ENCODE measurements around the gene DYNC2H1.
A peak's percentile ranks its signal among the peaks of the same experiment; 100 is the strongest.

Gene DYNC2H1

DNA sequence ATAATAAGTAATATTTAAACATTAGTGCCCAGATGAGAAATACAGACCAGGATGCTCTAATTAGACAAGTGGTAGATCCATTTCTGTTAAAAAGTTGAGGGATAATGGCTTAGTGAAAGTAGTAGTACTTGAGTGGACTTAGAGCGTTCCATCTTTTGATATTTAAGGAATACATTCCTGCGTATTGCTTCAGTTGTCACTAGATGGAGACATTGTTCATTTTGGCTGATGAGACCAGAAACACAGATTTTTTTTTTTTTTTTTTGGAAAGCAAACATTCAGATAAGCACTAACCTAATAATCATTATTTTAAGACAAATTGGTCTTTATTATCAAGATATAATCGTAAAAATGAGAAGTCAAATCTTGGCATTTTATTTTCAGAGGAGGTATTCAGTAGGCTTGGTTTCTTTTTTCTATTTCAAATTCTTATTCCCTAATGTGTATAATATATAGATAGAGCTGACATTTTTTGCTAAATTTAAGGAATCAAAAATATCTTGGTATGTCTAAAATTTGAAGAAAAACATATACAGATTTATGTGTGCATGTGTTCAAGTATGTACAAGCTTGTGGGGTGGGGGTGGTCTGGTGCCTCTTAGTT is 92.9 kb downstream of the DYNC2H1 start:
- H3K27me3 ChIP-seq (ENCODE audit: insufficient read depth, poor library complexity, severe bottlenecking) = no peaks in the 10 kb centered on the region
- H3K4me3 ChIP-seq (replicated peaks; ENCODE audit: insufficient read depth, low read length) = no peak overlapping the region
- DNase-seq (ENCODE audit: low read depth in 1 of 2, low spot score in 1 of 2) = no peak
- H3K27ac ChIP-seq (replicated peaks) = no peak overlapping the region
- TF ChIP-seq, protein P1, sequence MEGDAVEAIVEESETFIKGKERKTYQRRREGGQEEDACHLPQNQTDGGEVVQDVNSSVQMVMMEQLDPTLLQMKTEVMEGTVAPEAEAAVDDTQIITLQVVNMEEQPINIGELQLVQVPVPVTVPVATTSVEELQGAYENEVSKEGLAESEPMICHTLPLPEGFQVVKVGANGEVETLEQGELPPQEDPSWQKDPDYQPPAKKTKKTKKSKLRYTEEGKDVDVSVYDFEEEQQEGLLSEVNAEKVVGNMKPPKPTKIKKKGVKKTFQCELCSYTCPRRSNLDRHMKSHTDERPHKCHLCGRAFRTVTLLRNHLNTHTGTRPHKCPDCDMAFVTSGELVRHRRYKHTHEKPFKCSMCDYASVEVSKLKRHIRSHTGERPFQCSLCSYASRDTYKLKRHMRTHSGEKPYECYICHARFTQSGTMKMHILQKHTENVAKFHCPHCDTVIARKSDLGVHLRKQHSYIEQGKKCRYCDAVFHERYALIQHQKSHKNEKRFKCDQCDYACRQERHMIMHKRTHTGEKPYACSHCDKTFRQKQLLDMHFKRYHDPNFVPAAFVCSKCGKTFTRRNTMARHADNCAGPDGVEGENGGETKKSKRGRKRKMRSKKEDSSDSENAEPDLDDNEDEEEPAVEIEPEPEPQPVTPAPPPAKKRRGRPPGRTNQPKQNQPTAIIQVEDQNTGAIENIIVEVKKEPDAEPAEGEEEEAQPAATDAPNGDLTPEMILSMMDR (IDR thresholded peaks at IDR 0.05; ENCODE audit: insufficient read depth, low read length) = peak; percentile 9
- no peak for TF ChIP-seq GABPA (IDR thresholded peaks at IDR 0.05; ENCODE audit: low read depth)
- no peak for TF ChIP-seq POLR2AphosphoS5 (IDR thresholded peaks at IDR 0.05; ENCODE audit: low read depth)
- TF ChIP-seq SPI1 (IDR thresholded peaks at IDR 0.05; ENCODE audit: borderline replicate concordance, low read depth) = no peak
- TF ChIP-seq, protein P2, sequence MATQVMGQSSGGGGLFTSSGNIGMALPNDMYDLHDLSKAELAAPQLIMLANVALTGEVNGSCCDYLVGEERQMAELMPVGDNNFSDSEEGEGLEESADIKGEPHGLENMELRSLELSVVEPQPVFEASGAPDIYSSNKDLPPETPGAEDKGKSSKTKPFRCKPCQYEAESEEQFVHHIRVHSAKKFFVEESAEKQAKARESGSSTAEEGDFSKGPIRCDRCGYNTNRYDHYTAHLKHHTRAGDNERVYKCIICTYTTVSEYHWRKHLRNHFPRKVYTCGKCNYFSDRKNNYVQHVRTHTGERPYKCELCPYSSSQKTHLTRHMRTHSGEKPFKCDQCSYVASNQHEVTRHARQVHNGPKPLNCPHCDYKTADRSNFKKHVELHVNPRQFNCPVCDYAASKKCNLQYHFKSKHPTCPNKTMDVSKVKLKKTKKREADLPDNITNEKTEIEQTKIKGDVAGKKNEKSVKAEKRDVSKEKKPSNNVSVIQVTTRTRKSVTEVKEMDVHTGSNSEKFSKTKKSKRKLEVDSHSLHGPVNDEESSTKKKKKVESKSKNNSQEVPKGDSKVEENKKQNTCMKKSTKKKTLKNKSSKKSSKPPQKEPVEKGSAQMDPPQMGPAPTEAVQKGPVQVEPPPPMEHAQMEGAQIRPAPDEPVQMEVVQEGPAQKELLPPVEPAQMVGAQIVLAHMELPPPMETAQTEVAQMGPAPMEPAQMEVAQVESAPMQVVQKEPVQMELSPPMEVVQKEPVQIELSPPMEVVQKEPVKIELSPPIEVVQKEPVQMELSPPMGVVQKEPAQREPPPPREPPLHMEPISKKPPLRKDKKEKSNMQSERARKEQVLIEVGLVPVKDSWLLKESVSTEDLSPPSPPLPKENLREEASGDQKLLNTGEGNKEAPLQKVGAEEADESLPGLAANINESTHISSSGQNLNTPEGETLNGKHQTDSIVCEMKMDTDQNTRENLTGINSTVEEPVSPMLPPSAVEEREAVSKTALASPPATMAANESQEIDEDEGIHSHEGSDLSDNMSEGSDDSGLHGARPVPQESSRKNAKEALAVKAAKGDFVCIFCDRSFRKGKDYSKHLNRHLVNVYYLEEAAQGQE (IDR thresholded peaks at IDR 0.05; ENCODE audit: insufficient replicate concordance, low read depth) = no peak

DNA sequence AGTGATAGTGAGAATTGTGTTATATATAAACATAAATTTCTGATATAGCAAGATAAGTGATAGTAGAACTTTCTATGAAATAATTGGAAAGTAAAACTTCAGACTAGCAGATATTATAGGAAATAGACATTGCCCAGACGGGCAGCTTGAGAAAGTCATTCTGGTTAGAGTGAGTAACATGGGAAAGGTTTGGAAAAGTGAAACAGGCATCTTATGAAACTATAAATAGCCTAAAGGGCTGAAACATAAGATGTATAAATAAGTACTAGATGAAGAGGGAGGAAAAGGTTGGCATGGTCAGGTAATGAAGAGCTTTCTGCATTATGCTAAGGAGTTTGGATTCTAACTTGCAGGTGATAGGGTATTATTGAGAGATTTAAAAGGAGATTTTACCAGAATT is 101.3 kb downstream of the DYNC2H1 start:
- no peak overlapping the region for H3K4me3 ChIP-seq (replicated peaks; ENCODE audit: insufficient read depth, low read length)
- no peak for TF ChIP-seq GABPA (IDR thresholded peaks at IDR 0.05; ENCODE audit: low read depth)
- TF ChIP-seq, protein P2 (IDR thresholded peaks at IDR 0.05; ENCODE audit: insufficient replicate concordance, low read depth) = no peak
- TF ChIP-seq SPI1 (IDR thresholded peaks at IDR 0.05; ENCODE audit: borderline replicate concordance, low read depth) = no peak
- TF ChIP-seq, protein P1 (IDR thresholded peaks at IDR 0.05; ENCODE audit: insufficient read depth, low read length) = no peak
- no peak for TF ChIP-seq POLR2AphosphoS5 (IDR thresholded peaks at IDR 0.05; ENCODE audit: low read depth)
- DNase-seq (ENCODE audit: low read depth in 1 of 2, low spot score in 1 of 2) = no peak
- no peak overlapping the region for H3K27ac ChIP-seq (replicated peaks)
- H3K27me3 ChIP-seq (ENCODE audit: insufficient read depth, poor library complexity, severe bottlenecking) = no peaks in the 10 kb centered on the region

- TF ChIP-seq POLR2AphosphoS5 (IDR thresholded peaks at IDR 0.05; ENCODE audit: low read depth) (no peak), SPI1 (IDR thresholded peaks at IDR 0.05; ENCODE audit: borderline replicate concordance, low read depth) (no peak), GABPA (IDR thresholded peaks at IDR 0.05; ENCODE audit: low read depth) (no peak)
- TF ChIP-seq, protein P2 (IDR thresholded peaks at IDR 0.05; ENCODE audit: insufficient replicate concordance, low read depth) = no peak
- TF ChIP-seq, protein P1 (IDR thresholded peaks at IDR 0.05; ENCODE audit: insufficient read depth, low read length) = no peak
- DNase-seq (ENCODE audit: low read depth in 1 of 2, low spot score in 1 of 2) = no peak
- Histone ChIP-seq H3K4me3 (replicated peaks; ENCODE audit: insufficient read depth, low read length) (no peak overlapping the region), H3K27ac (replicated peaks) (no peak overlapping the region), H3K27me3 (ENCODE audit: insufficient read depth, poor library complexity, severe bottlenecking) (no peaks in the 10 kb centered on the region)
These were observed 106.6 kb downstream of the DYNC2H1 start for GRCh38 chr11:103215812-103216211.

Data from HL-60 (cell line).